Frontal cortex (tissue), 4 donors: Measurements from ENCODE around the gene TOP3A. TPM values are rescaled to one million over a fixed set of nuclear protein-coding genes. Genes with fewer than 3 reads are reported as not detected.
"Not testable (repeated sequence)": the region's sequence is repeated elsewhere in the genome, so short reads cannot be mapped to it uniquely, and the experiment has no call there.

Experiments used
- DNase-seq, 2 donors: peaks; one replicate each; pipeline ENCODE4 v3.0.0; 2012; ENCODE audit warnings: low spot score in 2 of 2
- FAIRE-seq: peaks from 2 replicates; lab custom pipeline; 2012; peaks lifted over from hg19 to GRCh38; lab: Jason Lieb, UNC
- total RNA-seq: library from RNA; depleted of rRNA; stranded (reverse); fragments of >200 nt; gene quantifications from one replicate; pipeline ENCODE4 v1.2.3, GENCODE V29; 2014
- donor health status: control.
- donor health status: control.
- donor health status: control.

The TOP3A gene
- total RNA-seq, 1 donor from 2014 or later: 36.3 TPM

DNA sequence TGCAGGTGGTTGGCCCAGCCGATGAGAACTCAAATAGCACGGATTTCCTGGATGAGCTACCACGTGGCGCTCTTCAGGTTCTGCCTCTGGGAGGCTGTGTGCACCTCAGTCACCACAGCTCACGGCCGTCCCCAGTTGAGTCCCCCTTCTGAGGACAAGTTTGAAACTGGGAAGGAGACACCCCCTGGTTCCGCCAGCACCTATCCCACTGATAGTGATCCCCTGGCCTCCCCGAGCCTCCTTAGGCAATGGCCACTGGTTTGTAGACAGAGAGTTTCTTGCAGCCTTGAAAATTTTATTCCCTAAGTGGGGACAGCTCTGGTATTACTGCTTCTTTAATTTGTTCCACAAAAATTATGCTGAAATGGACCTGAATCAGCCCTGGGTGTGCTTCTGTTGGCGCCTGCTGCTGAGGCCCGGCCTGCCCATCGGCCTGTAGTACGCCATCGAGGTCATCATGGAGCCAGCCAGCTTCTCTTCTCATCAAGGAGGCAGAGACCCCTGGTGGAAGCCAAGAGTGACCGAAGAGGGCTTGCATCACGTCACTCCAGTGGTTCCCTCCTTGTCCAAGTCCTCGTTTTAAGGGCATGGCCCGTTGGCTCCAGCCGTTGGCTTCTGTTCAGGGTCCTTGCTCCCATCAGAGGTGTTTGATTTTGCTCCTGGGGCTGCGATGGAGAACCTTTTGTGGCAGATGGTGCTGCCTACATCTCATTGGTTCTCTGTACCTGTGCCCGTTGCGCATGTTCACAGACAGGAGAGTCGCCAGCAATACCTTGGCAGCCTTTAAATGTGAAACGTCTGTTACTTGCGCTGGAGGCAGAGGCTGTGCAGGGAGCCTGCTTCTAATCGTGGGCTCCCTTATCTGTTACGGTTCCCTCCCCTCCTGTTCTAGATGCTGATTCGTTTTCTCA, 9.6 kb upstream of the TOP3A start:
- DNase-seq: no peak
- no peak for FAIRE-seq

DNA sequence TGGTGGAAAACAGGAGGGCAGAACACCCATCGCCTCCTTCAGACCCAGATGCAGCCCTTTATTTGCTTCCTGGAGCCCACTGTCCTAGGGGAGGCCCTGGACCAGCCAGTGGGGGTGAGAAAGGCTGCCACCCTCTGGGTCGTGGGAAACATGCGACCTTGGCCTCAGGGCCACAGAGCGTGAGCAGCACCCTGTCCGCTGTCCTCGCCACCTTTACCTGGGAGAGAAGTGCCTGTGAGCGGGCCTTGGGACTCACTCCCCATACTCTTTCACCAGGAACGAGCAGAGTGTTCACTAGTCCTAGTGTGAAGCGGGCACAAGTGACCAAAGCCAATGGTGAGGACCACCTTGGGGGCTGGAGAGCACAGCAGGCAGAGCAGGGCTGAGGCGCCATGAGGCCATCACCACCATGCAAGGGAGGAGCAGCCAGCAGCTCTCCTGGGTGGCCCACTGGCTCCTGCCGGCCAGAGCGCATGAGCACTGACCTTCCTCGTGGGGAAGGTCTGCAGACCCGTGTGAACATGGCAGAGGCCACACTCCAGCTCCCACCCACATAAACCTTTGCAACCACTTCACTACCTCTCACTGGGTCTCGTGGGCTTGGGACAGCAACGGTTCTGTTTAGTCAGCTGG, 8.8 kb upstream of the TOP3A start:
- DNase-seq: no peak
- FAIRE-seq: no peak

DNA sequence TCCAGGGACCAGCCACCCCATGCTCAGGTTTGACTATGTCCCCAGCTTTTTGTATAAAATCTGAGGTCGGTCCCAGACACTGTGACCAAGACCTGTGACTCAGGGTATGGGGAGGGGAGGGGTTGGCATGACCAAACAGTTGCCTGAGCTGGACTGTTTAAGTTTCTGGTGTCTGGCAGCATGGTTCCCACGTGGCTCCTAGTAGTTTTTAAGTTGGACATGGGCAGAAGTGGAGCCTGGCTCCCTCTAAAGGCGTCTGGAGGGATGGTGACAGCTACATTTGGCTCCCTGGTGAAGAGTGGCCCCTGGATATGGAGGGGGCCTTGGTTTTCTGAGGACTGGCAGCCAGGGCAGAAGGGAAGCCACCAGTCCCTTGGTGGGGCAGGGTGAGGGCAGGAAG, 8.2 kb upstream of the TOP3A start:
- DNase-seq (no peak), FAIRE-seq (no peak)

DNA sequence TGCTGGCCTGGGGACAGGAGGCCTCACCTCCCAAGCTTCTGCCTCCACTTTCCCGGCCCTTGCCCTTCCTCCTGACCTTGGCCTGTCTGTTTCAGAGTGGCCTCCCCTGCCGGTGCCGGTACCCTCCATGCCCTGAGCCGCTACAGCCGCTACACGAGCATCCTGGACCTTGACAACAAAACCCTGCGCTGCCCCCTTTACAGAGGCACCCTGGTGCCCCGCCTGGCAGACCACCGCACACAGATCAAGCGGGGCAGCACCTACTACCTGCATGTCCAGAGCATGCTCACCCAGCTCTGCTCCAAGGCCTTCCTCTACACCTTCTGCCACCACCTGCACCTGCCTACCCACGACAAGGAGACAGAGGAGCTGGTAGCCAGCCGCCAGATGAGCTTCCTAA, 7.7 kb upstream of the TOP3A start:
- DNase-seq: no peak
- FAIRE-seq: no peak

DNA sequence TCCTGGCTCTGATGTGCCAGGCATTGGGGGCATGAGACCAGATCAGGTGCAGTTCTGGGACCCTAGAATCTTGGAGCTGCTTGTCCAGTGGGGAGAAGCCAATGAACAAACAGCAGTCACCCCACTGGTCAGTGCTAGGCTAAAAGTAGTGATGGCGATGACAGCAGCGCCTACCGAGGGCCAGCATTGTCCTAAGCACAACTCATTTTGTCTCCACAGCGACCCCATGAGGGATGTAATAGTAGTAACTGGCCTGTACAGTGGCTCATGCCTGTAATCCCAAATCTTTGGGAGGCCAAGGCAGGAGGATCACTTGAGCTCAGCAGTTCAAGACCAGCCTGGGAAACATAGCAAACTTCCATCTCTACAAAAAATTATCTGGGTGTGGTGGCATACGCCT, 6.5 kb upstream of the TOP3A start:
- FAIRE-seq: no peak

DNA sequence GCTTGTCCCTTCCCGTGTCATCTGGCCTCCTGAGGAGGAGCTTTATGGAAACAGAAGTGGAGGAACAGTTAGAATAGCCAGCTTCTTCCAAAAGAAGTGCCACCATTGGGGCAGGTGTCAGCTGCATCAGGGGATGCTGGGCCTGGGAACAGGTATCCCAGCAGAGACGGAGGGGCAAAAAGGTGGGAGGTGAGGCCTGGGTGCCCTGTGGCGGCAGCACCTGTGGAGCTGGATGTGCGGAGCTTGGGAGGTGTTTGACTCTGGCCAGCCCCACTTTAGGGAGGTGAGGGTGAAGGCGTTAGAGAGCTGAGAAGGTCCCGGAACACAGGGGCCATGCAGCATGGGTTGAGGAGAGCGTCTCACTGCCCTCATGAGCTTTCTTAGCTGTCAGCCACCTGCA, 5.5 kb upstream of the TOP3A start:
- DNase-seq (no peak), FAIRE-seq (no peak)

More for the DNA sequence above, 6.5 kb upstream of the TOP3A start:
- DNase-seq: no peak

DNA sequence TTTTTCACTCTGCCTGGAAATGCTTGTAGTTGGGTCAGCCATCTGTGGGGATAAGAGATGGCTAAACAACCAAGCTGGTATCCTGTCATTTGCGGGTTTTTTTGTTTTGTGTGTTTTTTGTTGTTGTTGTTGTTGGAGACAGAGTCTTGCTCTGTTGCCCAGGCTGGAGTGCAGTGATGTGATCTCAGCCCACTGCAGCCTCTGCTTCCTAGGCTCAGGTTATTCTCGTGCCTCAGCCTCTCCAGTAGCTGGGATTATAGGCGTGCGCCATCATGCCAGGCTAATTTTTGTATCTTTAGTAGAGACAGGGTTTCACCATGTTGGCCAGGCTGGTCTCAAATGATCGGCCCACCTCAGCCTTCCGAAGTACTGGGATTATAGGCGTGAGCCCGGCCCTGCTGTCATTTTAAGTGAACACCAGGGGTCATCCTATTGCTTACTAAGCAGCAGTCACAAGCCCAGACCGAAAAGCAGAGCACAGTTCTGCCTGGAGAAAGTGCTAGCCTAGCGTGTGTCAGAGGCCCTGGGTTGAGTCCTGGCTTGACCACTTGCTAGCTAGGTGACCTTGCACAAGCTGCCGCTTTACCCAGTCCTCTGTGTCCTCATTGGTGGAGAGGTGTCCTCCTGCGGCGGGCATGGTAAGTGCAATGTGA, 4.9 kb upstream of the TOP3A start:
- FAIRE-seq: no peak
- DNase-seq: no peak

DNA sequence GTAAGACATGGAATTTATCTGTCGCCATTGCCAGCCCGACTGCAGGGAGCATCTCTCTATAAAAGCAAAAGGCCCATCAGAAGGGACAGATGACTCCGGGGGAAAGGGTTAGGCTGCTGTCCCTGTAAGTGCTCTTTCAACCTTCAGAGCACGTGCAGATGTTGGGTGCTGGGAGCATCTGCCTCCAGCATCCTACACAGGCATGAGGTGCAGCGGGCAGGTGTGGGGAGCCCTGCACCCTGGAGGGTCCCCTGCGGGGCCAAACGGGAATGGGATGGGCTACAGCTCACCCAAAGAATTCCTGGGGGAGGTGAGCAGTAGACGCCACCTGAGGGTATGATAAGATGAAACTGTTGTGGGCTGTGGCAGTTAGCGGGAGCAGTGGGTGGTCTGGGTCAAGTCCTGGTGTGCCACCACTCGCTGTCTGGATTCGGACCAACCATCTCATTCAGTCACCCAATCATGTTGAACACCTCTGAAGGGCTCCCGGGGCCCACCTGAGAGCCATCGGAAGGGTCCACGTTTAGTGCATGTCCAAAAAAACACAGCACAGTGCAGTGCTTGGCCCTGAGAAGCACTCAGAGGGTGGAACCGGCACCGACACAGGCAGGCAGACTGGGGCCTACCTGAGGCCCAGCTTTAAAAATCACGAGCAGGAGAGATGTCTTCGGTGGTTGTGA, 4.1 kb upstream of the TOP3A start:
- DNase-seq: no peak
- FAIRE-seq: no peak

DNA sequence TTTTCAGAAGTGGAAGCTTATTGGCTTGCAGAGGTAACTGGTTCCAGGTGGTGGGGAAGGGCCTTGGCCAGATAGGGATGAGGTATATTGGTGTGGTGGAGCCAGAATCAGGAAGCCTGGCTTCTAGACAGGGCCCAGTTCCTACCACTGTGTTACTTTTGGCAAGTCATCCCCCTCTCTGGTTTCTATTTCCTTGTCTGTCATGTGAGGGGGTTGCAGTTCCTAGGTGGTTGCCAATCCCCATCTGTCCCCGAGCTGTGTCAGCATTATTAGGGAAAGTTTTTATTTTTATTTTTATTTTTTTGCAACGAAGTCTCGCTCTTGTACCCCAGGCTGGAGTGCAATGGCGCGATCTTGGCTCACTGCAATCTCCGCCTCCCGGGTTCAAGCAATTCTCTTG, 3.3 kb upstream of the TOP3A start:
- FAIRE-seq (no peak), DNase-seq (no peak)

DNA sequence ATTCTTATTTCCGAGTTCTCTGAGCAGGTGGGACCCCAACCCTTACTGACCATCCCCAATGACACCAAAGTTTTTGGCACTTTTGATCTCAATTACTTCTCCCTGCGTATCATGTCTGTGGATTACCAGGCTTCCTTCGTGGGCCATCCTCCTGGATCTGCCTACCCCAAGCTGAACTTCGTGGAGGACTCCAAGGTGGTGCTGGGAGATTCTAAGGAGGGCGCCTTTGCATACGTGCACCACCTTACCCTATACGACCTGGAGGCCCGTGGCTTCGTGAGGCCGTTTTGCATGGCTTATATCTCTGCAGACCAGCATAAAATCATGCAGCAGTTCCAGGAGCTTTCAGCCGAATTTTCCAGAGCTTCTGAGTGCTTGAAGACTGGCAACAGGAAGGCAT, 1.2 kb upstream of the TOP3A start:
- no peak for DNase-seq
- no peak for FAIRE-seq

DNA sequence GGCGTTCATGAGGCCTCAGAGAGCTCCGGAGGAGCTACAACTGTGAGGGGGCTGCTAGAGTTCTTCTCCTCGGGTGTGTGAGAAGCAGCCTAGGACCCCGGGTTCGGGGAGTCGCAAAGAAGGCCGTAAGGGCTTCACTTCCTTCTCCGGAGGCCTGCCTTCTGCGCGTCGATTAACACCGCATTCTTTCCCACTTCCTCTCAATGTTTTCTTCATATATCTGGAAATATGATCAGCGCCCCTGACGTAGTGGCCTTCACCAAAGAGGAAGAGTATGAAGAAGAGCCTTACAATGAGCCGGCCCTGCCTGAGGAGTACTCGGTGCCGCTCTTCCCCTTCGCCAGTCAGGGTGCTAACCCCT, 748 bp upstream of the TOP3A start:
- no peak for FAIRE-seq
- DNase-seq: no peak

DNA sequence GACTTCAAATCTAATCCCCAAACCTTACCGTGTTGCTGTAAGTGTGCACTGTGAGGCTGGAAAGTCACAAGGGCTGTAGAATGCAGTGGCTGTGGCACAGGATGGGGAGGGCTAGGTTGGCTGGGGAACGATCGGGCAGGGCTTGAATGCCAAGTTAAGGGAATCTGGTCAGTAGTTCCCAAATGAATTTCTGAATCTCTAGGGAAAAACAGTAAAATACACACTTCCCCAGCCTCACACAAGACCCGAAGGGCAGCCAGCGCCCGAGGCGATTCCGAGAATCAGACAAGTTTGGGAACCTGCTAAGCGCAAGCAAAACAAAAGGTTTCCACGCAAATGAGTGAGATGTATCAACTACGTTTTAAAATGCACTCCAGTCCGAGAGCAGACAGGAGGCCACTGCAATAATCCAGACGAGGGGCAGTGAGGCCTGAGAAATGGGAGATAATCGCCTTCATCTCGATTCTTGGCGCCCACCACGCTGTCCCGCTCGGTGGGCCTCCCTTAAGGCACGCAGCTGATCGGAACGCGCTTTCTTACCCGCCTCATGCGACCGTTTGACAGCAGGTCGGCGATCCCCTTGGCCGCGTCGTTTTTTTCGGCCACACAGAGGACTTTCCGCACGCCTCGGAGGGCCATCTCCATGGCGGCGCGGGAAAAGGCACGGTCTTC, 599 bp downstream of the TOP3A start:
- FAIRE-seq: no peak
- DNase-seq: no peak

DNA sequence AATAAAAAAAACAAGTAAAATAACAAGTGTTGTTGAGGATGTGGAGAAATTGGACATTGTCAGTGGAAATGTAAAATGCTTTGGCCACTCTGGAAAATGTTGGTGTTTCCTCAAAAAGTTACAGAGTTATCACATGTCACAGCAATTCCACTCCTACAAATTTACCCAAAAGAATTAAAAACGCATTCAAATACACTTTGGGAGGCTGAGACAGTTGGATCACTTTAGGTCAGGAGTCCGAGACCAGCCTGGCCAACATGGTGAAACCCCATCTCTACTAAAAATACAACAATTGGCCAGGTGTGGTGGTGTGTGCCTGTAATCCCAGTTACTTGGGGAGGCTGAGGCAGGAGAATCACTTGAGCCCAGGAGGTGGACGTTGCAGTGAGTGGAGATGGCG, 5.6 kb downstream of the TOP3A start:
- DNase-seq: no peak
- FAIRE-seq: no peak

DNA sequence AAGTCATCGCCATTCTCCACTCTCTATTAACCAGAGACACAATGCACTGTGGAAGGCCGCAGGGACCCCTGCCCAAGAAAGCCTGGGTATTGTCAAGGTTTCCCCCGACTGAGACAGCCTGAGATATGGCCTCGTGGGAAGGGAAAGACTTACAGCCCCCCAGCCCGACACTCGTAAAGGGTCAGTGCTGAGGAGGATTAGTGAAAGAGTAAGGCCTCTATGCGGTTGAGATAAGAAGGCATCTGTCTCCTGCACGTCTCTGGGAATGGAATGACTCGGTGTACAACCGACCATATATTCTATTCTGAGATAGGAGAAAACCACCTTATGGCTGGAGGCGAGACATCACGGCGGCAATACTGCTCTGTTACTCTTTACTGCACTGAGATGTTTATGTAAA, 11.6 kb downstream of the TOP3A start:
- FAIRE-seq, DNase-seq: not testable (repeated sequence)

DNA sequence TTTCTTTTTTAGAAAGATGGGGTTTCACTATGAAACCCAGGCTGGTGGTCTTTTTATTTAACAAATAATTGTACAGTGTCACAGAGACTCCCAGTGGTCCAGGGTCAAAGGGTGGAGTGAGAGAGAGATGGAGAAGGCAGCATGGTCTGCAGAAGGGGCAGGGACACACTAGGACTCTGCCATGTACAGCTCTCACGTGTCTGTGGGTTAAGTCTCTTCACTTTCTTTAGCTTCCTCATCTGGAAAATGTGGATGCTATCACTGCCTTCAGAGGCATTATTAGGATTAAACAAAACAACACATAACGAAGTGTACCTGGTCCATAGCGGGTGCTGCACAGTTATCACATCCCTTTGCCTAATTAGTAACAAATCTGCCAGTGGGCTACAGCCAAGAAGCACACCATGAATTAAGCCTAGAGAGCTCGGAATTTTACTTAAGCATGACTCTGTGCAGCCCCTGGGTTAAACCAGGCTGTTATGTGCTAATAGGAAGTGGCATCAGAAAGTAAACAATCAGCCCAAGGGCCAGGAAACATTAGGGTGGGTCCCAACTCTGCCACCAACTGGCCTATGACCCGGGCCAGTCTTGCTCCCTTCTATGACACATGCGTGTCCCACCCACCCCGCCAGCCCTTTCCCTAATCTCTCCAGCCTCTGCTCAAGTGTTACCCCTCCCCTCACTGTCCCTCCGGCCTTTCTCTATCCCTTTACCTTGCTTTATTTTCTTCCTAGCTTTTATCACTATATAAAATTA, 13.9 kb downstream of the TOP3A start:
- FAIRE-seq: no peak
- no peak for DNase-seq

DNA sequence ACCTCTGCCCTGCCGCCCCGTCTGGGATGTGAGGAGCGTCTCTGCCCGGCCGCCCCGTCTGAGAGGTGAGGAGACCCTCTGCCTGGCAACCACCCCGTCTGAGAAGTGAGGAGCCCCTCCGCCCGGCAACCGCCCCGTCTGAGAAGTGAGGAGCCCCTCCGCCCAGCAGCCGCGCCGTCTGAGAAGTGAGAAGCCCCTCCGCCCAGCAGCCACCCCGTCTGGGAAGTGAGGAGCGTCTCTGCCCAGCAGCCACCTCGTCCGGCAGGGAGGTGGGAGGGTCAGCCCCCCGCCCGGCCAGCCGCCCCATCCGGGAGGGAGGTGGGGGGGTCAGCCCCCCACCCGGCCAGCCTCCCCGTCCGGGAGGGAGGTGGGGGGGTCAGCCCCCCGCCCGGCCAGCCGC, 16.7 kb downstream of the TOP3A start:
- DNase-seq, FAIRE-seq: not testable (repeated sequence)

DNA sequence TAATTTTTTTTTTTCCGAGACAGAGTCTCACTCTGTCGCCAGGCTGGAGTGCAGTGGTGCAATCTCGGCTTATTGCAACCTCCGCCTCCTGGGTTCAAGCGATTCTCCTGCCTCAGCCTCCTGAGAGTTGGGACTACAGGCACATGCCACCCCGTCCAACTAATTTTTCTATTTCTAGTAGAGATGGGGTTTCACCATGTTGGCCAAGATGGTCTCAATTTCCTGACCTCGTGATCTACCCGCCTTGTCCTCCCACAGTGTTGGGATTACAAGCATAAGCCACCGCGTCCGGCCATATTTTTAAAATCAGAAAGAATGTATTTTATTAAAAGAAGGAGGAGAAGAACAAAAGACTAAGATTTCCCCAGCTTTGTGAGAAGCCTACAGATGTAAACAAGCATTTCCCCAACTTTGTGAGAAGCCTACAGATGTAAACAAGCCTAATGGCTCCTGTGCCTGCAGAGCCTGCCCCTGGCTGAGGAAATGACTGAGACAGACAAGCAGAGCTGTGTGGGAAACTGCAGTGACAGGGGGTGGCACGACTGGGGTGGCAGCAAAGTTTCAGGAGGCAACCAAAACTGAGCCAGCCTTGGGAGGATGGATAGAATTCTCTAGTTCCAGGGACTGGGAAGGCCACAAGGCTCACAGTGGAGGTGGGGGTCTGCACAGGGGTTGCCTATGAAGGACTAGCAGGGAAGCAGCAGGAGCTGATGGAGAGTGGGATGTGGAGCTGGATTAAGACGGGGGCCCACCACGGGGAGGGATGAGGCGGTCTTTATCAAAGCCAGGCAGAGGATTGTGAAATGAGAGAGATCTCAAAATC, 22.9 kb downstream of the TOP3A start:
- no peak for FAIRE-seq
- DNase-seq: no peak

DNA sequence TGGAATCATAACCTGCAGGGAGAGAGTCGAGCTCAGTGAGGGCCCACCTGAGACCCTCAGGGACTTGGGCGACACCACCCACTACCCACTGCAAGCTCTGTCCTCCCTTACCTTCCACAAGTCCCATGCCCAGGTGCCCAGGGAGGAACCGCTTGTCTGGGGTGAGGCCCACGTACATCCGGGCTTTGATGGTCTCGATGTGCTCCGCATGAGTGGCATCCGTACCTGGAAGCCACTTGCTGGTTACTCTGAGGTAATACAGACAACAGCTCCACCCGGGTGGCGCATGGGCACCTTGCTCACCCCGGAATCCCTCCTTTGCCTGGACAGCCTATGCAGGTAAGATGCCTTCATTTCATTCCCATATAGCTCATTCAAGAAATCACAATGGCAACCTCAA, 29.5 kb downstream of the TOP3A start:
- DNase-seq (no peak), FAIRE-seq (no peak)
